Activated CD8-positive, alpha-beta memory T cell treated with anti-CD3 and anti-CD28 coated beads, Interleukin-2, amount 10 ng/mL, durations not matched to agents 7 days and 5 days (primary cell): ENCODE measurements around the gene CFAP46. TPM values are rescaled to one million over a fixed set of nuclear protein-coding genes. Genes with fewer than 3 reads are reported as not detected.

Experiments used
- ATAC-seq: fragments of 150-1000 bp; cut with Tn5 transposase; one replicate; pipeline ENCODE4 v1.10.0; 2021; ENCODE audit warnings: moderate library complexity
- CTCF ChIA-PET: fragments of 350-600 bp; sonication (Branson Sonifier 250); formaldehyde crosslinking; loops from one replicate; lab custom pipeline; 2021; ENCODE audit warnings: antibody characterized with exemption; lab: Charles Lee
- DNase-seq: peaks from one replicate; pipeline ENCODE4 v3.0.0-alpha.2; 2020
- H3K27ac Mint-ChIP-seq: one replicate; pipeline ENCODE4 v1.8.0; 2021; ENCODE audit warnings: mild to moderate bottlenecking, mixed read lengths
- H3K27me3 Mint-ChIP-seq: one replicate; pipeline ENCODE4 v1.8.0; 2021; ENCODE audit warnings: mixed read lengths
- H3K36me3 Mint-ChIP-seq: one replicate; pipeline ENCODE4 v1.8.0; 2021; ENCODE audit warnings: mild to moderate bottlenecking, mixed read lengths
- H3K4me1 Mint-ChIP-seq: one replicate; pipeline ENCODE4 v1.8.0; 2021; ENCODE audit warnings: mixed read lengths
- H3K4me3 Mint-ChIP-seq: one replicate; pipeline ENCODE4 v1.8.0; 2021; ENCODE audit warnings: mild to moderate bottlenecking, moderate library complexity, mixed read lengths
- H3K9me3 Mint-ChIP-seq: one replicate; pipeline ENCODE4 v1.8.0; 2022; ENCODE audit warnings: low read depth, mixed read lengths
- total RNA-seq, 2 experiments: library from RNA; stranded (reverse); gene quantifications; one replicate each; pipeline ENCODE4 v1.2.3, GENCODE V29; 2021

Gene CFAP46
- total RNA-seq, 2 experiments from 2014 or later = not detected

- Mint-ChIP-seq H3K27me3 (peaks cover 2% of the 10 kb centered on the region), H3K9me3 (no peaks in the 10 kb centered on the region), H3K4me3 (no peak overlapping the region), H3K36me3 (no peaks in the 10 kb centered on the region), H3K4me1 (no peaks in the 10 kb centered on the region), H3K27ac (no peak overlapping the region)
- CTCF ChIA-PET = no interaction called here
- DNase-seq = no peak
- ATAC-seq = no peak
These were observed 77.2 kb downstream of the CFAP46 start for GRCh38 chr10:132865171-132865631.

- no peaks in the 10 kb centered on the region for H3K4me1 Mint-ChIP-seq
These were observed 79.6 kb downstream of the CFAP46 start for GRCh38 chr10:132862485-132863420.

DNA sequence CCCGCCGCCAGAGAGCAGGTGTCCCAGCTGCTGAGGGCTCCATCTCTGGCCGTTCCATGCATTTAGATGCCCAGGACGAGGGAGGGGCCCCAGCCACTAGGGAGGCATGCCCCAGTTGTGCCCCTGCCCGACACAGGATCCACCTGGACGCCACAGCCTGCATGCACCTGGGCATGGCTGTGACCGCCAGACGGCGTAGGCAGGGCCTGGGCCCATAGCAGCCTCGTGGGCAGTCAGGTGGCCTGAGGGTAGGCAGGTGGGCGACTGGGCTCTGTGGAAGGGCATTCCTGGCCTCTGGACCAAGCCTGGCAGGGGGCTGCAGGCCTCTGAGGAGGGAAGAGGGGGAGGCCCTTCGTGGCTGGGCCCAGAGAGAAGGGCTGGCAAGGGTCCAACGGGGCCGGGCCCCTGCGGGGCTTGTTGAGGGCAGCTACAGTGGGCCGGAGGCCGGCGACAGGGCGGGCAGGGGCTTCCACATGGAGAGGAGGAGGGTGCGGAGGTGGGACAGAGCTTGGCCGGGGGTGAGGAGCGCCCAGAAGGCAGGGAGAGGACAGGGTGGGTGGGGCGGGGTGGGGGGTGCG is 80.4 kb downstream of the CFAP46 start:
- ATAC-seq (no peak), DNase-seq (no peak)
- Mint-ChIP-seq H3K4me3 (no peak overlapping the region), H3K9me3 (no peaks in the 10 kb centered on the region), H3K27ac (no peak overlapping the region), H3K27me3 (peaks cover 2% of the 10 kb centered on the region), H3K36me3 (no peaks in the 10 kb centered on the region), H3K4me1 (no peaks in the 10 kb centered on the region)
- CTCF ChIA-PET = no interaction called here

More at GRCh38 chr10:132862485-132863420, 79.6 kb downstream of the CFAP46 start:
- DNase-seq = no peak
- Mint-ChIP-seq H3K4me3 (no peak overlapping the region), H3K9me3 (no peaks in the 10 kb centered on the region), H3K36me3 (no peaks in the 10 kb centered on the region), H3K27ac (no peak overlapping the region), H3K27me3 (peaks cover 2% of the 10 kb centered on the region)
- CTCF ChIA-PET = no interaction called here
- no peak for ATAC-seq

DNA sequence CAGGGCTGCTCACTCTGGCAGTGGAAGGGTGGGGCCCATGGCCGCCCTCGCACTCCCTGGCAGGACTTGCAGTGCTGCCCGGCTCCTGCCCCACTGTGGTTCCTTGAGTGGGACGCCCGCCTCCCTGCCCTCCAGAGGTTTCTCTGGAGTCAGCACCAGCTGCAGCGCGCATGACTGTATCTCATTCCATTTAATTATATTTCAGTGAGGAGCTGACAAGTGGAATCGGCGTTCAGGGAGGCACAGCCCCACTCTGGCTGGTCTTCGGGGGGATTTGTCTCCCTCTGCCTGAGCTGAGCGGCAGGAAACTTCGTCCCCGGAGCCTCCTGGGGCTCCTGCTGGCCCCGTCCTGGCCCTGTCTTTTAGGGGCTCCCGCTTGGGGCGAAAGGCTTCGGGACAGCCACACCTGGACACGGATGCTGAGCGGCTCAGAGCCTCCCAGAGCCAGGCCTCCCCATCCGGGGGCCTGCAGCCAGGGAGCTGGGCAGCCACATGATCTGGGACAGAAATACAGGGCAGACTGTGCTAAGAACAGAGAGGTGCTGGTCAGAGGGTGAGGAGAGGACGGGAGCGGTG is 81.2 kb downstream of the CFAP46 start:
- Mint-ChIP-seq H3K4me3 (no peak overlapping the region), H3K9me3 (no peaks in the 10 kb centered on the region), H3K27ac (no peak overlapping the region), H3K36me3 (no peaks in the 10 kb centered on the region), H3K27me3 (peaks cover 2% of the 10 kb centered on the region), H3K4me1 (no peaks in the 10 kb centered on the region)
- ATAC-seq (no peak), DNase-seq (no peak)
- CTCF ChIA-PET = no interaction called here

DNA sequence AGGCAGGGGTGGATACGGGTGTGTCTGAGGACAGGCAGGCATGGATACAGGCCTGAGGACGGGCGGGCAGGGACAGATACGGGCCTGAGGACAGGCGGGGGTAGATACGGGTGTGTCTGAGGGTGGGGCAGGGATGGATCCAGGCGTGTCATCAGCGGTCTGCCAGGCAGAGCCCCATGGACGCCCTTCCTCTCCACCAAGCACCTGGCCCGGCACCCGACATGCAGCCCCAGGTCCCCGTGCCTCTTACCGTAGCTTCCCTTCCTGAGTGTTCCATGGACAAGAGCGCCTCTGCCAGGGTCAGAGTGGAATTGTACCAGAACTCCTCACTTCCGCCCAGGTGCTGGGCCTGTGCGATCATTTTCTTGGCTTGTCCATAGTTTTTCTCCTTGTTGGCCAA is 81.8 kb downstream of the CFAP46 start:
- Mint-ChIP-seq H3K36me3 (no peaks in the 10 kb centered on the region), H3K4me3 (no peak overlapping the region), H3K27me3 (peaks cover 5% of the 10 kb centered on the region), H3K9me3 (no peaks in the 10 kb centered on the region), H3K27ac (no peak overlapping the region), H3K4me1 (no peaks in the 10 kb centered on the region)
- DNase-seq (no peak), ATAC-seq (no peak)
- CTCF ChIA-PET = no interaction called here

DNA sequence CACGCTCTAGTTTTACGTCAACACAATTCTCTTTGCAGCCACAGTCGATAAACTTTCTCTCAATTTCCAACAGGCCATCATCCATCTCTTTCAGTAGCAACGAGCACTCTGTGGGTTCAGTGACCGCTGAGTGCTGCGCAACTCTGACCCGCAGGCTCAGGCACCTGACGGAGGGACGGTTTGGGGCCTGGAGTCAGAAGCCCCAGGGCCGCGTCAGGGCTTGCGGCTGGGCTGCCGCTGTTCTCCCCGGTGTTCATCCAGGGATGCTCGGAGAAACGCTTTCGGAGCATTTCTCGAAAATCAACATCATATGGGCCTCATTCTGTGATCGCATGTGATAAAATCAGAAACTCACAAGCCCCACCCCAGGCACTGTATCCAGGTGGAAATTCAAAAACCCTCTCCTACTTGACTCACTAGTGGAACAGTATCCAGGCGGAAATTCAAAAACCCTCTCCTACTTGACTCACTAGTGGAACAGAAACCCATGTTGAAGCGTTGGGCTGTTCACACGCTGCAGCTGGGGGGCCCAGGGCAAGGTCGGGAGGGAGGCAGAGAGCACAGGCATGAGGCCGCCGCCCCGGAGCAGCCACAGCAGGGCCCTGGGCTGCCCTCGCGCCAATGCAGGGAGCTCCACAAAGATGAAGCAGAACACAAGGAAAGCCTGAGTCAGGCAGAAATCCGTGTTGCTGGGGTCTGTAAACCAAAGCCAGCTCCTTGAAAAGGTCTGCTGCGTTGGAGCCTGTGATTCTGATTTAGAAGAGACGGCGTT is 83.1 kb downstream of the CFAP46 start:
- CTCF ChIA-PET = no interaction called here

GRCh38 chr10:132858121-132859081 is 84.0 kb downstream of the CFAP46 start:
- Mint-ChIP-seq H3K4me3 (no peak overlapping the region), H3K36me3 (no peaks in the 10 kb centered on the region), H3K9me3 (no peaks in the 10 kb centered on the region), H3K27ac (no peak overlapping the region), H3K27me3 (peaks cover 14% of the 10 kb centered on the region), H3K4me1 (no peaks in the 10 kb centered on the region)
- CTCF ChIA-PET = no interaction called here
- ATAC-seq (no peak), DNase-seq (no peak)

More for the DNA sequence above, 83.1 kb downstream of the CFAP46 start:
- Mint-ChIP-seq H3K9me3 (no peaks in the 10 kb centered on the region), H3K27me3 (peaks cover 8% of the 10 kb centered on the region), H3K27ac (no peak overlapping the region), H3K4me3 (no peak overlapping the region), H3K4me1 (no peaks in the 10 kb centered on the region), H3K36me3 (no peaks in the 10 kb centered on the region)
- no peak for DNase-seq
- ATAC-seq = no peak

- no peaks in the 10 kb centered on the region for H3K4me1 Mint-ChIP-seq
- ATAC-seq (no peak), DNase-seq (no peak)
- CTCF ChIA-PET = no interaction called here
- no peaks in the 10 kb centered on the region for H3K36me3 Mint-ChIP-seq
- H3K4me3 Mint-ChIP-seq = no peak overlapping the region
- H3K9me3 Mint-ChIP-seq = no peaks in the 10 kb centered on the region
- peaks cover 14% of the 10 kb centered on the region for H3K27me3 Mint-ChIP-seq
- no peak overlapping the region for H3K27ac Mint-ChIP-seq
These were observed 85.4 kb downstream of the CFAP46 start for GRCh38 chr10:132856869-132857524.

- Mint-ChIP-seq H3K9me3 (no peaks in the 10 kb centered on the region), H3K4me1 (no peaks in the 10 kb centered on the region), H3K36me3 (no peaks in the 10 kb centered on the region), H3K4me3 (no peak overlapping the region), H3K27me3 (peaks cover 14% of the 10 kb centered on the region), H3K27ac (no peak overlapping the region)
- CTCF ChIA-PET = no interaction called here
- ATAC-seq (no peak), DNase-seq (no peak)
These were observed 86.5 kb downstream of the CFAP46 start for GRCh38 chr10:132855889-132856288.

DNA sequence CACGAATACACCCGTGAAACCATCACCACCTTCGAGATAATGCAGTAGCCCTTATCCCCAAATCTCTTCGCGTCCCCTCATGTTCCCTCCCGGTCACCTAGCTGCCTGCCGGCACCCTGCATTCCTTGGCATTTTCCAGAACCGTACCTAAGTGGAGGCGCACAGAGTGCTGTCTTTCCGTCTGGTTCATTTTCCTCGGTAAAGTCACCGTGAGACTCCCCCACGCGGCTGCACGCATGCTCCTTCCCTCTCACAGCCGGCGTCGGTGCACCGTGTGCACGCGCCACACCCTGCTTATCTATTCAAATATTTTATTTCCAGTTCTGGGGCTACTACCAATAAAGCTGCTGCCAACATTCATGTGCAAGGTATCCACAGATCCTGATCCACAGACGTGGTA is 90.9 kb downstream of the CFAP46 start:
- DNase-seq = peak; percentile 35
- Mint-ChIP-seq H3K9me3 (no peaks in the 10 kb centered on the region), H3K4me3 (no peak overlapping the region), H3K27me3 (peaks cover 21% of the 10 kb centered on the region), H3K27ac (no peak overlapping the region), H3K4me1 (peaks cover 4% of the 10 kb centered on the region), H3K36me3 (no peaks in the 10 kb centered on the region)
- CTCF ChIA-PET = no interaction called here
- no peak for ATAC-seq

- Mint-ChIP-seq H3K4me1 (peaks cover 4% of the 10 kb centered on the region), H3K27ac (no peak overlapping the region), H3K36me3 (no peaks in the 10 kb centered on the region), H3K9me3 (no peaks in the 10 kb centered on the region), H3K27me3 (peaks cover 19% of the 10 kb centered on the region), H3K4me3 (no peak overlapping the region)
- CTCF ChIA-PET = no interaction called here
- ATAC-seq = no peak
- DNase-seq = peak; percentile 31
These were observed 91.5 kb downstream of the CFAP46 start for GRCh38 chr10:132850896-132851295.

DNA sequence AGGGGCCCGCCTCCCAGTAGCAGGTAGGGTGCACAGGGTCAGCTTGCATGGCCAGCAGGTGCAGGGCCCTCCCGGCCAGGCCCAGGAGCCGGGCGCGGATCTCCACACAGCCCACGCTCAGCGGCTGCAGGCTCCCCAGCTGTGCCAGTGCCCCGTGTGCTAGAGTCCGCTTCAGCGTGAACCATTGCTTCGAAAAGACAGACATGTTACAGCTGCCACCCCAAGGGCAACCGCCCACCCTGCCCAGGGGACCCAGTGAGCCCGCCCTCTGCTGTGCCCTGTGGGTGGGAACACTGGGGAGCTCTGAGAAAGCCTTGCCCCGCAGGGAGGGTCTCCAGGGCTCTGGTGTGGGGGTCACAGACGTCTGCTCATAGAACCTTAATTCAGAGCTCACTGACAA is 92.1 kb downstream of the CFAP46 start:
- peaks cover 4% of the 10 kb centered on the region for H3K4me1 Mint-ChIP-seq
- CTCF ChIA-PET = no interaction called here
- no peaks in the 10 kb centered on the region for H3K9me3 Mint-ChIP-seq
- DNase-seq = no peak
- no peak overlapping the region for H3K4me3 Mint-ChIP-seq
- H3K36me3 Mint-ChIP-seq = no peaks in the 10 kb centered on the region
- H3K27ac Mint-ChIP-seq = no peak overlapping the region
- peaks cover 19% of the 10 kb centered on the region for H3K27me3 Mint-ChIP-seq
- no peak for ATAC-seq
